Heart left ventricle (tissue), 13 donors: ENCODE results near the gene ADM2.

ENCODE experiments used
- CTCF ChIP-seq, 12 donors: fragments of 200-600 bp; sonication (generic) in 4 of 12; IDR thresholded peaks; one replicate each; pipeline versions ENCODE4 v1.5.0 to v1.8.0; 2018 to 2022; ENCODE audit warnings: antibody characterized with exemption in 12 of 12, mild to moderate bottlenecking in 5 of 12
- POLR2A ChIP-seq, 2 donors: fragments of 450-650 bp; IDR thresholded peaks; one replicate each; pipeline ENCODE4 v1.6.1; 2017; ENCODE audit warnings: antibody characterized with exemption in 2 of 2, mild to moderate bottlenecking in 2 of 2, moderate library complexity in 2 of 2
- donor health status: ischemic (EF 13 %, LVEDD 7.1; RV severe dilation, severe dysfunction).
- donor health status: DM: no; HTN: yes; CAD: no.
- donor health status: DM: no; HTN: no; CAD: no.
- donor health status: ischemic (EF 25% LVEDD 6.9; RV normal size, moderate dysfunction).
- donor health status: ischemic (EF 25% LVEDD 5.7; RV mildly dilated, moderate dysfunction).
- donor health status: ischemic (EF 35%, LVEDD 5.7; RV mildly dilated, moderate dysfunction).
- donor health status: nonischemic (EF 11% LVEDD 7.7; RV severe dilation, severe dysfunction).
- donor health status: DM: yes; HTN: yes; CAD: no.
- donor health status: PGD.
- donor health status: ischemic (EF 29% LVEDD 5.4; RV normal size, mild dysfunction).
- donor health status: nonischemic (EF 23%, LVEDD 6.1; RV moderate dilation, normal function).

- no peak for TF ChIP-seq CTCF (IDR thresholded peaks at IDR 0.05)
- TF ChIP-seq POLR2A (IDR thresholded peaks at IDR 0.05) = no peak
These were observed 6.8 kb downstream of the ADM2 start for GRCh38 chr22:50488006-50488677.
